ENCODE measurements around the gene POR. TPM values are rescaled to one million over a fixed set of nuclear protein-coding genes. Genes with fewer than 3 reads are reported as not detected.

Gene POR
- polyA plus RNA-seq, 1 donor from 2014 or later: 61.2 TPM

- Histone ChIP-seq H3K27me3 (ENCODE audit: insufficient read depth, low read depth, low read length) (no peaks in the 10 kb centered on the region), H3F3A (ENCODE audit: insufficient read depth, low read length, poor library complexity, severe bottlenecking) (no peaks in the 10 kb centered on the region), H3K4me3 (ENCODE audit: low read length) (no peak overlapping the region), H3K79me2 (replicated peaks; ENCODE audit: insufficient read depth, low read length) (no peaks in the 10 kb centered on the region), H3K9me3 (ENCODE audit: low read length) (no peaks in the 10 kb centered on the region), H3K36me3 (ENCODE audit: insufficient read depth, low read length) (peaks cover 4% of the 10 kb centered on the region), H3K9ac (ENCODE audit: low read length) (no peak overlapping the region), H3K9me2 (ENCODE audit: insufficient read depth, low read length) (no peaks in the 10 kb centered on the region), H4K20me1 (ENCODE audit: insufficient read depth) (no peaks in the 10 kb centered on the region), H3K27ac (ENCODE audit: low read length) (no peak overlapping the region), H2AFZ (ENCODE audit: low read depth, low read length) (no peak overlapping the region), H3K4me2 (ENCODE audit: low read length) (no peak overlapping the region)
- TF ChIP-seq SMC3 (conservative IDR thresholded peaks at IDR 0.05; ENCODE audit: poor library complexity) (no peak), EP300 (conservative IDR thresholded peaks at IDR 0.05; ENCODE audit: poor library complexity, severe bottlenecking) (no peak), REST (IDR thresholded peaks at IDR 0.05; ENCODE audit: borderline replicate concordance) (no peak), EZH2 (IDR thresholded peaks at IDR 0.05; ENCODE audit: borderline replicate concordance, insufficient read depth, low read length, poor library complexity, severe bottlenecking) (no peak), MXI1 (conservative IDR thresholded peaks at IDR 0.05; ENCODE audit: poor library complexity, severe bottlenecking) (no peak), TAF1 (IDR thresholded peaks at IDR 0.05; ENCODE audit: low read depth) (no peak), POLR2AphosphoS5 (IDR thresholded peaks at IDR 0.05) (no peak), CTCF (IDR thresholded peaks at IDR 0.05; ENCODE audit: poor library complexity, severe bottlenecking) (no peak), RAD21 (conservative IDR thresholded peaks at IDR 0.05) (no peak)
These were observed 23.0 kb upstream of the POR start for GRCh38 chr7:75891815-75892411.

DNA sequence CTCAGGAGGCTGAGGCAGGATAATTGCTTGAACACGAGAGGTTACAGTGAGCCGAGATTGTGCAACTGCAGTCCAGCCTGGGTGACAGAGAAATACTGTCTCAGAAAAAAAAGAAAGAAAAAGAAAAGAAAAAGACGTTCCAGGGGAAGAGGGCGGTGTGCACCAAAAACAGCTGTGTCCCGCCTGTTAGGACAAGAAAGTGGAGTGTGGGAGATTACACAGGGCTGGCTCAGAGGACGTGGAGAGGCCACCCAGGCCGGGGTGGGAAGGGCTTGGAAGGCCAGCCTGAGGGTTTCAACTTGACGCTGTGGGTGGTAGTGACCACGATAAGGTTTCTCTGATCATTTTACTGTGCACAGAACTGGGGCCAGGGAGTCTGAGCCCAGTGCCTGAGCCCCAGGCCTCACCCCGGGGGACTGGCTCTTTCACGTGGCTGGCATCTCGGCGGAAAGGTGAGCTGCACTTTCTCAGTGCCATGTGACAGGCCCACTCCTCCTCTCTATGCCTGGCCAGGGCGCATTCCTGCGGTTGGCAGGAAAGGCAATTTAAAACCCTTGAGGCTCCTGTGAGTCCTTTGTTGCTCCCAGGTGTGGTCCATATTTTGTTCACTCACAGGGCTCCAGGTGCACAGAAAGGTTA lies 22.2 kb upstream of the POR start:
- no peaks in the 10 kb centered on the region for H3K9me3 ChIP-seq (ENCODE audit: low read length)
- no peak overlapping the region for H3K4me3 ChIP-seq (ENCODE audit: low read length)
- no peak overlapping the region for H3K4me2 ChIP-seq (ENCODE audit: low read length)
- TF ChIP-seq EZH2 (IDR thresholded peaks at IDR 0.05; ENCODE audit: borderline replicate concordance, insufficient read depth, low read length, poor library complexity, severe bottlenecking) (no peak), SMC3 (conservative IDR thresholded peaks at IDR 0.05; ENCODE audit: poor library complexity) (no peak), MXI1 (conservative IDR thresholded peaks at IDR 0.05; ENCODE audit: poor library complexity, severe bottlenecking) (no peak), RAD21 (conservative IDR thresholded peaks at IDR 0.05) (no peak), TAF1 (IDR thresholded peaks at IDR 0.05; ENCODE audit: low read depth) (no peak), CTCF (IDR thresholded peaks at IDR 0.05; ENCODE audit: poor library complexity, severe bottlenecking) (no peak), REST (IDR thresholded peaks at IDR 0.05; ENCODE audit: borderline replicate concordance) (no peak), EP300 (conservative IDR thresholded peaks at IDR 0.05; ENCODE audit: poor library complexity, severe bottlenecking) (no peak), POLR2AphosphoS5 (IDR thresholded peaks at IDR 0.05) (no peak)
- H3K27ac ChIP-seq (ENCODE audit: low read length): no peak overlapping the region
- no peaks in the 10 kb centered on the region for H4K20me1 ChIP-seq (ENCODE audit: insufficient read depth)
- no peak overlapping the region for H2AFZ ChIP-seq (ENCODE audit: low read depth, low read length)
- no peaks in the 10 kb centered on the region for H3K79me2 ChIP-seq (replicated peaks; ENCODE audit: insufficient read depth, low read length)
- H3K36me3 ChIP-seq (ENCODE audit: insufficient read depth, low read length): peaks cover 4% of the 10 kb centered on the region
- H3K9me2 ChIP-seq (ENCODE audit: insufficient read depth, low read length): no peaks in the 10 kb centered on the region
- no peaks in the 10 kb centered on the region for H3K27me3 ChIP-seq (ENCODE audit: insufficient read depth, low read depth, low read length)
- H3F3A ChIP-seq (ENCODE audit: insufficient read depth, low read length, poor library complexity, severe bottlenecking): no peaks in the 10 kb centered on the region
- no peak overlapping the region for H3K9ac ChIP-seq (ENCODE audit: low read length)

Data from neural cell (in vitro differentiated cells).